HTR-8/SVneo (cell line): ENCODE results near the gene LRG1.
A peak's percentile ranks its signal among the peaks of the same experiment; 100 is the strongest.
"Not testable (repeated sequence)": the region's sequence is repeated elsewhere in the genome, so short reads cannot be mapped to it uniquely, and the experiment has no call there.

Experiments
- DNase-seq: peaks from one replicate; pipeline ENCODE4 v3.0.0; 2011; ENCODE audit warnings: low spot score, mixed read lengths; ENCODE audit not compliant: insufficient read length
- FAIRE-seq: peaks from 2 replicates; lab custom pipeline; 2011; peaks lifted over from hg19 to GRCh38; lab: Jason Lieb, UNC

LRG1 gene

DNA sequence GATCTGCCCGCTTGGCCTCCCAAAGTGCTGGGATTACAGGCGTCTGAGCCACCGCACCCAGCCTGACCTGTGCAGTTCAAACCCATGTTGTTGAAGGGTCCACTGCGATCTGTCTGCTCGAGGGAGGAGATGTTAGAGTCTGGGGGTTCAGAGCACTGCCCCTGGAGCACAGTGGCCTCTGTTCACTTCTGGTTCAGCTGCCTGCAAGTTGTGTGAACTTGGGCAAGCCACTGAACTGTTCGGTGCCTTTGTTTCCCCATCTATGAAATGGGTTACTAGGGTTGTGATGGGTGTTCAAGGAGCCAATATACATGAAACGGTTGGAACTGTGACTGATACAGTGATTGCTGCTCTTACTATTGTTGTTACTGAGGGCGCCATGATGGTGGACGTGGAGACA is 6.5 kb downstream of the LRG1 start:
- DNase-seq (no peak), FAIRE-seq (no peak)

DNA sequence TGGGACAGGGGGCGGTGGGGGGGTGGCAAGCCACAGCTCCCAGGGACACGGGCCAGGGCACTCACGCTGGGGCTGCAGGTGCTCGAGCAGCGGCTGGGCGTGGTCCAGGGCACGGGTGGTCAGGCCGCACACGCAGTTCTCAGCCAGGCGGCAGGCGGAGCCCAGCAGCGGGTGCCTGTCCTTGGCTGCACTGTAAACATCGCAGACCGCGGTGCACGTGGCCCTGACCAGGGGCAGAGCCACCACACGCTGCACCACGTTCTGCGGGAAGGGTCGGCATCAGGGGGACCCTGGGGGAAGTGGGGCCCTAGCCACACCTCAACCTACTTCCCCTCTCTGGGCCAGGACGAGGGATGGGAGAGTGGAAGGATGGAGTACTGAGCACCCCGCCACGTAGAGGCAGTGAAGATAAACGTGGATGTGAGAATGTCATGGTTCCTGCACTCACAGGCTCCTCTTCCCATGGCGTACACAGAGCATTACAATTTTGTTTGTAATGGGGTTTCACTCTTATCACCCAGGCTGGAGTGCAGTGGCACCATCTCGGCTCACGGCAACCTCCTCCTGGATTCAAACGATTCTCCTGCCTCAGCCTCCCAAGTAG is 8.2 kb downstream of the LRG1 start:
- DNase-seq (no peak), FAIRE-seq (no peak)

DNA sequence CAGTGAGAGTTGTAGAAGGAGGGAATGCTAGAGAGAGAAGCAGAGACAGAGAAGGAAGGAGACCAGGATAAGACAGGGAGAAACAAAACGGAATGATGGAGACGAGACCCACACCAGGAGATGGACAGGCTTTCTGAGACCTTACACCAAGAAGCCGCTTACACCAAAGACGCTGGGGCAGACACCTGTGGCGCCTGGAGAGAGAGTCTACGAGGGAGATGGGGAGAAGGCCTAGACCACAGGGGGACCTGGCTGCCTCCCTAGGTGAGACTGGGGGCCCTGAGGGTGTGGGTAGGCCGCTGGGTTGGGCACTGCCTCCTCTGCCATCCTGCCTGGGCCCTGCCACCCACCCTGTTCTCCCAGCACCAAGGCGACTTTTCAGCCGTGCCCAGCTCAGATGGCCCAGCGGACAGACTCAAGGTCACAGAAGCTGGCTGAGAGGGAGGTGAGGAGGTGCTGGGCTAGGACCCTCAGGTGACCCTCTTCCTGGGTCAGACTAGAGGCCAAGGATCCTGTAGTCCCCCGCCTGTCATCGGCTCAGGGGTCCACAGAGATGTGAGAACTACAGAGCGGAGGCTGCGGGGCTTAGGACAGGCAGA is 9.8 kb downstream of the LRG1 start:
- FAIRE-seq (no peak), DNase-seq (no peak)

DNA sequence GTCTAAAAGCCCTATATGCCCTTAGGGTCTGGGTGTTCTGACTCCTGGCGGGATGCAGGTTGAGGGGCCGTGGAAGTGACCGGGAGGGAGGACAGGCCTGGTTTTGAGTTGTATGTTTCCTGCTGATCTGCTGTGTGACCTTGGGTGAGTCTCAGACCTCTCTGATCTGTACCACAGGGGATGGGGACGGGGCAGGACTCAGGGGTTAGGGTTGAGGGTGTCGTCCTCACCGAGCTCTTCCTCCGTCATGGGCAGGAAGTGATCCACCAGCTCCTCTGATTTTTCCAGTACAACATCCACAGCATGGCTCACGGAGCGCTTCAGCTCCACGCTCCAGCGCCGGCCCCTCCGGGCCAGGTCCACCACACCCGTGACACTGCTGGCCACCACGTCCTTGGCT is 11.0 kb downstream of the LRG1 start:
- FAIRE-seq (no peak), DNase-seq (no peak)

DNA sequence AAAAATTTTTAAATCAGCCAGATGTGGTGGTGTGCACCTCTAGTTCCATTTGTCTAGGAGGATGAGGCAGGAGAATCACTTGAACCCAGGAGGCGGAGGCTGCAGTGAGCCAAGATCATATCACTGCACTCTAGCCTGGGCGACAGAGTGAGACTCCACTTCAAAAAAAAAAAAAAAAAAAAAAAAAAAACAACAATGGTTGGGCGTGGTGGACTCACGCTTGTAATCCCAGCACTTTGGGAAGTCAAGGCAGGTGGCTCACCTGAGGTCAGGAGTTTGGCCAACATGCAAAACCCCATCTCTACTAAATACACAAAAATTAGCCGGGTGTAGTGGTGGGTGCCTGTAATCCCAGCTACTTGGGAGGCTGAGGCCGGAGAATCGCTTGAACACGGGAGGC is 12.5 kb downstream of the LRG1 start:
- not testable (repeated sequence) for FAIRE-seq, DNase-seq

DNA sequence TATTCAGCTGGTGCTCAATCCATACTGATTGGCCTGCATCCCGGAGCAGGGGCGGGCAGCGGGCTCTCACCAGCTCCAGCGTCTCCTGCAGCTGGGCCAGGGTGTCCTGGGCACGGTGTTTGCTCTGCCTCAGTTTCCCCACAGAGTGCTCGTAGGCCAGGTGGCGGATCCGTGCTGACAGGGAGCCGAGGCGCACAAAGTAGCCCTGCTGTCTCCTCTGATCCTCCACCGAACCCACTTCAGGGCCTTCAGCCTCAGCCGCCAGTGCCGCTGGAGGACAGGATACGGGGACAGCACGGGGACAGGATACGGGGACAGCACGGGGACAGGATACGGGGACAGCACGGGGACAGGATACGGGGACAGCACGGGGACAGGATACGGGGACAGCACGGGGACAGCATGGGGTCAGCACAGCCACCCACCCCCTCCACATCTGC is 14.3 kb downstream of the LRG1 start:
- no peak for DNase-seq

DNA sequence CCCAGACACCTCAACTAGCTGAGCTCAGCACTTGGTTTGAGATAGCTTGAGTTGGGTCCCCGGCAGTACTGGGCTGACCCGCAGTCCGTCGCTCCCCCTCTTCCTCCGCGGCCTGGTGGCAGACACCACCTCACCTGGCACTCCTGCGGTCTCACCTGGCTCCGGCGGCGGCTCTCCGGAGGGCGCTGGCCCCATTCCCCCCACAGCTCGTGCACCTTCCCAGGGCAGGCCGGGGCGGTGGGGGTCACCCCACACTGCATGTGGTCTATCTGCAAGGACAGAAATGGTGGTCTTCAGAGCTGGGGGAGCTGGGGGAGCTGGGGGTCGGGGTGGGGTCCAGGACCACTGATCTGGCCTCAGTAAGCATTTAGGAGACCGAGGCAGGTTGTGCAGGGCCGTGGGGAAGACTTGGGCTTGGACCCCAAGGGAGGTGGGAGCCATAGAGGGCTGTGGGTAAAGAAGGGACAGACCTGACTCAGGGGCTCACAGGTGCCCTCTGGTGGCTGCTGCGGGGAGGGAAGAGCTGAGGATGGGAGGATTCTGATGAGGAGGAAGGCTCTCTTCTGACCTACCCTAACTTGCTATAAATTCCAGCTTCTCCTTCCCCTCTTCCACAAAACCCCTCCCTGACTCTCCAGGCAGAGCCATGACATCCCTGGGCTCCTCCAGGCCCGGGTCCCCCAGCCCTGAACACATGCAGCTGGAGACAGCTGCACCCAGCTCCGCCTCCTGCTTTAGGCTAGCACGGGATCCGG is 14.9 kb downstream of the LRG1 start:
- FAIRE-seq: no peak

More for the DNA sequence above, 14.3 kb downstream of the LRG1 start:
- FAIRE-seq: no peak

DNA sequence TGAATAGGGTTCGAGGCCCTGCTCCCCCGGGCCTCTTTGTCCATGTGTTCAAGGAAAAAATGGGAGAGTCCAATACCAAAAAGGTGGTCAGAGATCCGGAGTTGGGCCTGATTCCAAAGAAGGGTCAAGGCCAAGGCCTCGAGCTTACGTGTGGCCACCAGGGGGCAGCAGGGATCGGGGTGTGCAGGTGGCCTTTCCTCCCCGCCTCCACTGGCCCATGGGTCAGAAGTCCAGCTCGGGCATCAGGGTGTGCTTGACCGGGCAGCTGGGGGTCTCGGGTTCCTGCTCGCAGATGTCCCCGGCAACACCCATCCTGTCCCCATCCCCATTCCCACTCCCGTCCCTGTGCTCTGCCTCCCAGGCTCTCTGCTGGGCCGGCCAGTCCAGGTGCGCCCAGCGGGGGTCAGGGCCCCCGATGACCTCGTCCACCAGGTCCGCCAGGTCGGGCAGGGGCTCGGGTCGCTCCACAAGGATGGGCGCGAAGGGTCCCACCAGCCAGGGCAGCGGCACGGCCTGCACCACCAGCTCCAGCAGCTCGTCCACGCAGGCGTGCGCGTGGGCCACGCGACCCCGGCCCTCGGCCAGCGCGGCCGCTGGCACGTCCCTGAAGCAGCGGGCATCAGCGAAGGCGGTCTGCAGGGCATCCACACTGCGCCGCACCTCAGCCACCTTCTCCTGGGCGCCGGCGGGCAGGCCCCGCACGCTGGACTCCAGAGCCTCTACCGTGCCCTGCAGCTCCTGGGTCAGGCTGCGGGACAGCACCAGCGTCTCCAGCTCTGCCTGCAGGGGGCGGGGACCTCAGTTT is 16.3 kb downstream of the LRG1 start:
- DNase-seq (peak; percentile 66), FAIRE-seq (no peak)

More for the DNA sequence above, 14.9 kb downstream of the LRG1 start:
- DNase-seq: no peak

DNA sequence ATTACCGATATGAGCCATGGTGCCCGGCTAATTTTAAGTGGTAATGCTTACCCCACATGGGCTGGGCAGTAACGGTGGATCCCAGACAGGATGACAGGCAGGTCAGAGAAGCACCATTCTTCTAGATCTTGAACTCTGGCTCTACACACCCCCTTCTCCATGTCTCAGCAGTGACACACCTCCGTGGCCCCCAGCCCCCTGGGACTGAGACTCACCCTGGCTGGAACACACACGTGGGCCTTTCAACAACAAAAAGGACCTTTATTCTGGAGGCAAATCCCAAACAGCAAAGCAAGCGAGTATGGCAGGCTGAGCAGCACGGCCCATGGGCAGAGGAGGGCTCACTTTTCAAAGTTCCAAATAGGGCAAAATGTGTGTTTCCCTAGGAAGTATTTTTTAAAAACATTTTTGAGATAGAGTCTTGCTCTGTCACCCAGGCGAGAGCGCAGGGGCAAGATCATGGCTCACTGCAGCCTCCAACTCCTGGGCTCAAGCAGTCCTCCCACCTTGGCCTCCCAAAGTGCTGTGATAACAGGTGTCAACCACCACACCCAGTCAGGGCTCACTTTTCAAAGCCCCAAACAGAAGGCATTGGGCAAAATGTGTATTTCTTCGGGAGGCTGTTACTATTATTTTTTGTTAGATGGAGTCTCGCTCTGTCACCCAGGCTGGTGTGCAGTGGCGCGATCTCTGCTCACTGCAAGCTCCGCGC is 17.4 kb downstream of the LRG1 start:
- no peak for FAIRE-seq
- no peak for DNase-seq

DNA sequence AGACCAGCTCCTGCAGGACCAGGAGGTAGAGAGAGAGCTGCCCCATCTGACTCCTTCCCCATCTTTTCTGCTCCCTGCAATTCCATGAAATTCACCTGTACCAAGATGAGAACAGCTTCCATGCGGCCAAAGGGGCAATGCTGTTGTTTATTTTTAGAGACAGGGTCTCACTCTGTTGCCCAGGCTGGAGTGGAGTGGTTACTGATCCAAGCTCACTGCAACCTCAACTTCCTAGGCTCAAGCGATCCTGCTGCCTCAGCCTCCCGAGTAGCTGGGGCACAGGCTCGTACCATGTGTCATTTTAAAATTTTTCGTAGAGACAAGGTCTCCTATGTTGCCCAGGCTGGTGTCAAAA is 18.0 kb downstream of the LRG1 start:
- DNase-seq (no peak), FAIRE-seq (no peak)

DNA sequence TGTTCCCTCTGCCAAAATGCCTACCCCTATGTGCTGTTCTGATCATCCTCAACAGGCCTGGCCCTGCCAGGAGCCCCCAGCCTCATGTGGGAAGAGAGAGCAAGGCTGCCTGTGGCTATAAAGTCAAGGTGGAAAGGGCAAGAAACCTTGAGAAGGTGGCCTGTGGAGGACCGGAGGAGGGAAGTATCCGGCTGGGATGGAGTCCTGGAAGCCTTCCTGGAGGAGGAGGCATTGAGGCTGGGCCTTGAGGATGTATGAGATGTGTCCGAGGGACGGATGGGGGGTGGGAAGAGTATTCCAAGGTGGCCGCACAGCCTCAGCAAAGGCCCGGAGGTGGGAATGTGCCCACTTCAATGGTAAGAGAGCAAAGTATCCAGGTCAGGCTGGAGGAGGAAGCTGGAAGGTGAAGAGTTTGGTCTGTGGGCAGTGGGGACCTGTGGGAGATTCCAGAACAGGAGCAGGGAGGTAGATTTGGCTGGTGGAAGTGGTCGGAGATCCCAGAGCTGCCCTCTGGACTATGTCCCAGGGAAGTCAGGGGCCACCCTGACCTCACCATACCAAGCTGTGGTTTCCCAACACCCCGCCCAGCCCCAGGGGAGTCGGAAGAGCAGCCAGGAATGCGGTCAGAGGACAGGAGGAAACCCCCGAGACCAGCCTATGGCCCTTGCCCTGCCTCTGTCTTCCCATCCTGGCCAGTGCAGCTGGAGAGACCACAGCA is 18.5 kb downstream of the LRG1 start:
- FAIRE-seq: no peak

DNA sequence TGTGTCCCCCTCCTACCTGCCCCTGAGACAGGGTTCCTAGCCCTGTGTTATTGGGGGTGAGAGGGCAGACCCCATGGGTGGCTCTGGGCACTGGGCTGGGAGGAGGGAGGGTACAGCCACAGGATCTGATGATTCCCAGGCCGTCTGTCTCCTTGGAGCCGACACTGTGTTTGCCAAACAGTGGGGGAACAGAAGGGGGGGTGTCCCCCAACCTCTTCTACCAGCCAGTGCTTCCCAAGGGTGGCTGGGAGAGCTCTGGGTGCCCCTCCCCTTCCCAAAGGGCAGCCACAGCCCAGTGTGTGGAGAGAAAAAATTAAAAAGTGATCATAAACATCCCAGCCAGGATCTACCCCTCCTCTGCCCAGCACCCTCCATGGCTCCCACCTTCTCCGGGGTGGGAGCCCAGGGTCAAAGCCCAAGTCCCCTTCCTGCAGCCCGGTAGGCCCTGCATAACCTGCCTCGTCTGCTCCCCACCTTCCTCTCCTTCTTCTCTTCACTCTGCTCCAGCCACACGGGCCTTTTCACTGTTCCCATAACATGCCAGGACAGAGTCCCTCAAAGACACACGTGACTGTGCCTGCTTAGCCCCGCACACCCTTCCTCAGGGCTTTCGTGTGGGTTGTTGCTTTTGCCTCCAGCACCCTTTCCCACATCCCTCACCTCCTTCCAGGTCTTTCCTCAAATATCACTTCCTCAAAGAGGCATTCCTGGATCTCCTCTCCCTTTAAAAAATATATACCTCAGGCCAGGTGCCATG is 20.1 kb downstream of the LRG1 start:
- DNase-seq (no peak), FAIRE-seq (no peak)

More for the DNA sequence above, 18.5 kb downstream of the LRG1 start:
- no peak for DNase-seq

DNA sequence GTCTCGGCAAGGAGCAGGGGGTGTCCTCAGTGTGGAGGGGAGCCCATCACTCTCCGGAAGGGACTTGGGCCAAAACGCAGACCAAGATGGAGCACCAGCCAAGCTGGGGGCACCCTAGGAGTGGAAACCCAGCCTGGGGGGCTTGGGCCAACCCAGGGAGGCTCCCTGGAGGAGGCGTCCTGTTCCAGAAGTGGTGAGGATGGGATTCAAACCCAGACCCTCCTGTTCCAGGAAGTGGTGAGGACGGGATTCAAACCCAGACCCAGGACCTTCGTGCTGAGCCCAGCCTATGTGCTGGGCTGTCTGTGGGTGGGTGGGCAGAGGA is 20.7 kb downstream of the LRG1 start:
- no peak for FAIRE-seq
- DNase-seq: no peak

DNA sequence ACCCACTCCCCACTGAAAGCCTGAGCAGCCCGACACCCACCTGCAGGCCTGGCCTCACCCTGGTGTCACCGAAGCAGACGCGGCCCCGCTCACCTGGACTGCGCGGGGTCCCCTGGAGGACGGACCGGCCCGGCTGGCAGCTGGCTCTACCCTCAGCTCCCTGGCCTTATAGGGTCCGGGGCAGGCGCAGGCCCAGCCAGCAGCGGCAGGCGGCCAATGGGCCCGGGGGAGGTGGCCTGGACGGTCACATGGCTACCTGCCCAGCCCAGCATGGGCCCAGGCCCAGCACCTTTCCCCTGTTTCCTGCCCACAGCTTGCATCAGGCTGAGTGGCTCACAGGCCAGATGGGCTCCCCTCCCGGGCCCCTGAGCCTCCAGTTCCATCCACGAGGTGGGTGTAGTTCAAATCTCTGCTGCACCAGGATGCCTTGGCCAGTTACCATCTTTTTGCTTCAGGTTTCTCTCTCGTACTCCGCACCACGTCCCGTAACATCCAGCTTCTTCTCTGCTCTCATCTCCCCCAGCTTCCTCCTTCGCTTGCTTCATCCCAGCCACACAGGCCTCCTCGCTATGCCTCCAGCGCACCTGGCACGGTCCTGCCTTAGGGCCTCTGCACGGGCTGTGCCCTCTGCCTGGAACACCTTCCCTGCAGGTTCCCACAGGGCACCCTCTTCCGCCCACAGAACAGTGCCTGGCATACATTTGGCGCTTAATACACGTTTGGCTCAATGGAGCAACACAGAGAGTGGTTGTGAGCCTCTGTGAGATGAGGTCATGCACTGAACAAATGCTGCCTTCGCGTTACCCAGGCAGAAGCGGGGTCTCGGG is 21.3 kb downstream of the LRG1 start, which contains the start of gene PLIN4:
PLIN4 (minus strand) TSS at position 142 of the 827 bp plus-strand sequence. CDS start 214 bp downstream, outside the sequence.
- no peak for FAIRE-seq
- no peak for DNase-seq

DNA sequence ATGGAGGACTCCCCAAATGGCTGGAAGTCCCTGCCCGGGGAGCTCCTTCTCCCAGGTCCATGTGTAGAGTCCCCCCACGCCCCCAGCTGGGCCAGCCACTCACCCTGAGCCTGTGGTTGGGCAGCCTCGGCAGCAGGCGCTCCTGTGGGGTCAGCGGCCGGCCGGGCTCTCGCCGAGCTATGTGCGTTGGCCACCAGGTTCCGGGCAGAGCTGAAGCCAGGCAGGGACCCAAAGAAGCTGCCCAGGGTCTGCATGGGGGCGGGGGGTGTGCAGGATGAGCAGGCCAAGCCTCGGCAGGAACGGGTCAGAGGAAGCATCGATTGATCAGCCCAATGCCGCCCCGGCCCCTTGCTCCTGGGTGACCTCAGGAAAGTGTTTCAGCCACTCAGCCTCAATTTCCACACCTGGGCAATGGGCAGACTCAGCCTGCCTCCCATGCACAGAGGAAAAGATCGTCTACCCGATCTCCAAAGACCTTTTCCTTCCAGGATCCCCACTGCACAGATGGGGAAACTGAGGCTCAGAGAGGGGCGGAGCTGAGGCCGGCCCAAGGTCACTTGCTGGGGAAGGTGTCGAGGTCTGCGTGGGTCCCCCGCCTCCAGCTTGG is 22.3 kb downstream of the LRG1 start:
- no peak for DNase-seq
- FAIRE-seq: no peak

DNA sequence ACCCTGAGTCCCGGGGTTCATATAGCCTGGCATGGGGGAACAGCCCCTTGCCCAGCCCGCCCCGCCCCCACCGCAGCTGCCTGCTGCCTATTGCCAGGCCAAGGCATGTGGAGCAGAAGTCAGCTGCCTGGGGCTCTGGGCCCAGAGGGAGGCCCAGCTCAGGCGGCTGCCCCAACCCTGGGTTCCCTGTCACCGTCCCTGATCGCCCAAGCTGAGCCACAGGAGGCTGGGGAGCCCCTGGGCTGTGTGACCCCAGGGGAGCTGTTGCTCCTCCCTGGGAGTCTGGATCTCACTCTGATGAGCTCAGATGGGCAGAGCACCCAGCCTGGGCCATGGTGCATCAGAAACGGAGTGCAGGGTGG is 22.9 kb downstream of the LRG1 start:
- DNase-seq (no peak), FAIRE-seq (no peak)

DNA sequence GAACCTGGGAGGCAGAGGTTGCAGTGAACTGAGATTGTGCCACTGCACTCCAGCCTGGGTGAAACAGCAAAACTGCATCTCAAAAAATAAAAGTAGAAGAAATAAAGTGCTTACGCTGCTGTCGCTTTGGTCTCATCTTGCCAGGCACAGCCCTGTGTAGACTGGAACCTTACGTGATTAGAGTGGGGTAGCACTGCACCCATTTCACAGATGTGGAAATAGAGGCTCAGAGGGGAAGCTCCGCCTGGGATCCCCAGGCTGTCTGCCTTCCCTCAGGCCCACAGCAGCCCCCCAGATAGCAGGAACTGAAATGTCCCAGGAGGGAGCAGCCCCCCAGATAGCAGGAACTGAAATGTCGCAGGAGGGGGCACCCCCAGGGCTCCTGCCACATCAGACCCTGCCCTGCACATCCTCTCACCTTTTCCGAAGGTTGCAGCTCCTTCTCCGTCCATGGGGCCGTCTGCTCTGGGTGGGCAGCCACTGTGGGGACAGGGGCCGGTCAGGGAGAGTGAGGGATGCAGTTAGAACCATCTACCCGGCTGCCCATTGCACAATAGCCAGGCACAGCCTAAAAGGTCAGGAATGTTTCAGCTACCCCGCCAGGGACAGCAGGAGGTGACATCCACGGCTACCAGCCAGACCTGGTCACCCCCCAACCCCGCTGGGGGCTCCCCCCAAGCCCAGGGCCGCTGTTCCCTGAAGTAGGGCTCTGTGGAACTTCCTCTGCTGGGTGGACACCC is 23.5 kb downstream of the LRG1 start:
- FAIRE-seq (no peak), DNase-seq (no peak)
